SKM-1 treated with dmso at 0.1 percent for 144 hours (cell line): Measurements from ENCODE around the gene WDR91.

Source experiments
- DNase-seq: peaks from one replicate; lab custom pipeline; 2025; ENCODE audit not compliant: unreplicated experiment; lab: John Stamatoyannopoulos, UW

The WDR91 gene

DNA sequence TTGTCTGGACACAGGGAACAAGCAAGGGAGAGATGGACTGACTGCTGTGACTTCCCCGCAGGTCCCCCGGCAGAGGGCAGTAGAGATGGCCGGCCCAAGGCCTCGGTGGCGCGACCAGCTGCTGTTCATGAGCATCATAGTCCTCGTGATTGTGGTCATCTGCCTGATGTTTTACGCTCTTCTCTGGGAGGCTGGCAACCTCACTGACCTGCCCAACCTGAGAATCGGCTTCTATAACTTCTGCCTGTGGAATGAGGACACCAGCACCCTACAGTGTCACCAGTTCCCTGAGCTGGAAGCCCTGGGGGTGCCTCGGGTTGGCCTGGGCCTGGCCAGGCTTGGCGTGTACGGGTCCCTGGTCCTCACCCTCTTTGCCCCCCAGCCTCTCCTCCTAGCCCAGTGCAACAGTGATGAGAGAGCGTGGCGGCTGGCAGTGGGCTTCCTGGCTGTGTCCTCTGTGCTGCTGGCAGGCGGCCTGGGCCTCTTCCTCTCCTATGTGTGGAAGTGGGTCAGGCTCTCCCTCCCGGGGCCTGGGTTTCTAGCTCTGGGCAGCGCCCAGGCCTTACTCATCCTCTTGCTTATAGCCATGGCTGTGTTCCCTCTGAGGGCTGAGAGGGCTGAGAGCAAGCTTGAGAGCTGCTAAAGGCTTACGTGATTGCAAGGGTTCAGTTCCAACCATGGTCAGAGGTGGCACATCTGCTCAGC lies 46.8 kb downstream of the WDR91 start:
- no peak for DNase-seq

DNA sequence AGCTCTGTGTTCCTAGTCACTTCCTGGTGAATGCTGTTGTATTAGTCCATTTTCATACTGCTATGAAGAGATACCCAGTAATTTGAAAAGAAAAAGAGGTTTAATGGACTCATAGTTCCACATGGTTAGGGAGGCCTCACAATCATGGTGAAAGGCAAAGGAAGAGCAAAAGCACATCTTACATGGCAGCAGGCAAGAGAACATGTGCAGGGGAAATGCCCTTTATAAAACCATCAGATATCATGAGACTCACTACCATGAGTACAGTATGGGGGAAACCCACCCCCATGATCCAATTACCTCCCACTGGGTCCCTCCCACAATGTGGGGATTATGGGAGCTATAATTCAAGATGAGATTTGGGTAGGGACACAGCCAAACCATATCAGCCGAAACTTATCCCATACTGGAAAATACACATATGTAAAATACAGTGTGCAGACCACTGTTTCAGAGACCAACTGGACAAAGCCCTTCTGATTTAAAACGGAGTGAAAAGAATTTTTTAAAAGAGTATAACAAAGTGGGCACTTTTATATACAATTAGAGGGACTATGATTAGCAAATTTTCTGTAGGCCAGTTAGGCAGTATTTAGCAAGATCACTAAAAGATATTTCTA lies 48.8 kb downstream of the WDR91 start:
- no peak for DNase-seq

DNA sequence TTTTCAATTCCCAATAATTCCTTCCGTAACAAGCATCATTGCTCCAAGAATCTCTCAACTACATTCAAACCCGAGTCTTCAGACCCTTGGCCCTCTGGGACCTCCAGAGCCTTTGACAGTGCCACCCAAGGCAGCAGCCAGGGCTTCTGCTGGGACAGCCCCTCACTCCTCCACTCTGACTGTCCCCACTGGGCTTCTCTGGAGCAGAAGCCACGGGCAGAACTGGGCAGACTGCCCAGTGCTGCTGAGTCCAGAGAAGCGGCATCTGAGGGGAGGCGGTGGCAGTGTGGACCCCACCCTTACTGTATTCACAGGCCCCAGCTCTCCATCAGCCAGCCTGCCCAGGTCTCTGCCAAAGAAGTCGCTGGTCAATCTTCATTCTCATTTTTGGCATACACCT lies 49.7 kb downstream of the WDR91 start:
- no peak for DNase-seq

DNA sequence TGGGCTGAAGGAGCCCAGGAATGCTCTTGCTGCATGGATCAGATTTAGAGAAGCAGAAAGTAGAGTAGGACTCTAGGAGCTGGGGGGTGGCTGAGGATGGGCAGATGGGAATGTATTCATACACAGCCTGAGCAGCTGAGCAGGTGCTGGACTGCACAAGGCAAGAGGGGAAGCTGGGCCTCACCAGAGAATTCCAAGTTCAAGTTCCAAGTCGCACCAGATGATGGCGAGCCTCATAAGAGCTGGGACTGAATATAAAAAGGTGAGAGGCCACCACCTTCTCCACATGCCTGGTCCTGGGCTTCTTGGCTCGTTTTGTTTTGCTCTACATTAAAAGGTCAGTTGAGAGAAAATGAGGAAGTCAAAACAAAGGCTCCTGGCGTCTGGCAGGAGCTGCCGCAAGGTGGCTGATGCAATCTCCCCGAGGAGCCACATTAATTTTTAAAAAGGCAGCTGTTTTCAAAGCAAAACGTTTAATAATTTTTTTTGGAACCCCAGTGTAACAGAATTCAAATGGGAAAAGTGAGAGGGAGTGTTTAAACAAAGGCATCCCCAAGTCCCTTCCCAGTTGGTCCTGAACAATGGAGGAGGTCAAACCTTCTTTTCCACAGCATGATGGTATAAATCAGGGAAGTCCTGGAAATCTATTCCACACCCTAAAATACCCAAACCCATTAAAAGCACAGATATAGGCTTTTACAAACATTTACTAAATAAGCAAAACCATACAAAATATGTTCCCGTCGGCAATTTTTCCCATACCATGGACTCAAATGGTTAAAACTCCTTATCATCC lies 50.3 kb downstream of the WDR91 start:
- DNase-seq = peak; percentile 85

DNA sequence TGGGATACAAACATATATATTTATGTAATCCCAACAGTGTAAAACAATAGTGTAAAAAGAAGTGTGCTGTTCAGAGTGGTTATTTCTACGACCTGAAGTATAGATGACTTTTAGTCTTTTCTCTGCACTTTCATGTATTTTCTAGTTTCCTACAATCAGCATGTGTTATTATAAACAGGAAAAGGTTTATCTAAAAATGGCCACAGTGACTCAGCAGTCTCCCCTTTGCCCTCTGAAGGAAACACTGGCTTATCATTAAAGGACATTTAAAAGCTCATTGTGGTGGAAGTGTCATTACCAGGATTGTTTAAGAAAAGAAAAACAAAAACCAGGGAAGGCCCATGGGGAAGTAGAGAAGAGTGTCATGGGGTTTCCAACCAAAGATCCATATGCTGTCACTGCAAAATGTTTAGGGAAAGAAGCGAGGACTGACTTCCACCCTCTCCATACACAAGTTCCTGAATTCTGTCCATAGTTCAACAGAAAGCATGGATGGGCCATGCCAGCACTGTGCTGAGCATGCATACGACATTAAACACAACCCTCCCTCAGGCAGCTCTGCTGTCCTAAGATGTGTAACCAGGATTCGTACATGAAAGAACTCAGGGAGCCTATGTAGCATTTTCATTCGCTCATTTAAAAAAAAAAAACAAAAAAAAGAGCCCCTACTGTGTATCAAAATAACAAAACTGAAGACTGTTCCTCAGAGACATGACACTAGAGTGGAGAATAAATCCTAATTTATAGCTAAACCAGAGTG lies 51.0 kb downstream of the WDR91 start:
- DNase-seq = no peak

DNA sequence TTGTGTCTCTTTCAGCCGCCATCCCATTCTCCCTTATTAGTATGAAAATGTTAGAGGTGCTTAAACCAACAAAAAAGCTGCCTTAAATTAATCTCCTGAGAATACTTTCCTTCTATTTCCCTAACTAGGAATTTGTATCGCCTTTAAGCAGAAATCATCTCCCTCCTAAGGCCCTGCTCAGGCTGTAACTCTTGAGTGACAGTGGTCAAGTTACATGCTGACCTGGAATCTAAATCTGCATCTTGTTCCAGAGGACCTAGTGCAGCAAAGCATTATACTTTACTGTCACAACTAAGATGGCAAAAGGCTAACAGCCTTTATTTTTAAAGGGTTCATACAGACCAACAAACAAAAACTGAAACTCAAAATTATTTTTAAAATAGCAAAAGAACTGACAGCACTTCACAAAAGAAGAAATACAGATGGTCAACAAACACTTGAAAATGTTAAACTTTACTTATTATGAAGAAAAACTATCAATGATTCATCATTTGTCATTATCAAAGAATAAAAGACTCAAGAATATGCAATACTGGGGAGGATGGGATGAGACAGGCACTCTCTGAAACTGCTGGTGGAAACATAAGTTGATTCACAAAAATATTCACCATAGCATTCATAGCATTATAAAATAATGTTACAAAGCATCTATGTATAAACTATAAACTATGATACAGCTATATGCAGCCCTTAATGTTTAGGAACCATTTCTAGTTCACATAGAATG lies 51.8 kb downstream of the WDR91 start:
- DNase-seq = no peak

DNA sequence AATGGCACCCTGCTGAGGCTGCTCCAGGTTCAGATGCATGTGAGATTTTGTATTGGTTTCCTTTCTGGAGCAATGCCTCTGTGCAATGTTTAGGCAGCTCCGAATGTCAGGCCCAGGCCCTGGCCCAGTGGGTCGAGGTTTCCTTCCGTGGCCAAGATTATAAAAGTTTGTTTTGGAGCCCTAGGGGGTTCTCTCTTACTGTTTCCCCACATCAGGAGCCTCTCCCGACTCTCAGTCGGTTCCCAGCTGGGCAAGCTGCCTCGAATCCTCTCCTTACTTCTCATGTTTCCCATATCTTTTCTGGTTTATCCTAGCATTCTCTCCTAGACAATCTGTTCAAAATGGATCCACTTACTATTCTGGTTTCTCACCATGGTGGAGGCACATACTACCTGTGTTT lies 52.5 kb downstream of the WDR91 start:
- no peak for DNase-seq

DNA sequence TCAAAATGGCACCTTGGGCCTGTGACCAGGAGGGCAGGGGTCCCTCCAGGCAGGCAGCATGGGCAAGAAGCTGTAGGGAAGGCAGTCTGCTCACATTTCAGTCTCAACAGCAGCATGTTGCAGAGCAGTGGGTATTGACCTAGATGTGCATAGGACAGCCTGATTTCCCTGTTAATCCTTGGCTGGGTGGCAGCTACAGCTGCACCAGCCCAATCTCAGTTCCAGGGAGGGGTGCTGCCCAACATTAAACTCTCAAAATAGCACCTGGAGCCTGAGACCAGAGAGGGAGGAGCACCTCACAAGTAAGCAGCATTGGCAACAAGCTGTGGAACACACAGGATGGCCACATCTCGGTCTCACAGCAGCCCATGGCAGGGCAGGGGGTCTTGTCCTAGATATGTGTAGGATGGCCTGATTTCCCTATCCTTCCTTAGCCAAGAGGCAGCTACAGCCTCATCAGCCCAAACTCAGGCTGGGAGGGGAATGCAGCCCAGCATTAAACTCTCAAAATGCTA lies 53.1 kb downstream of the WDR91 start:
- no peak for DNase-seq

DNA sequence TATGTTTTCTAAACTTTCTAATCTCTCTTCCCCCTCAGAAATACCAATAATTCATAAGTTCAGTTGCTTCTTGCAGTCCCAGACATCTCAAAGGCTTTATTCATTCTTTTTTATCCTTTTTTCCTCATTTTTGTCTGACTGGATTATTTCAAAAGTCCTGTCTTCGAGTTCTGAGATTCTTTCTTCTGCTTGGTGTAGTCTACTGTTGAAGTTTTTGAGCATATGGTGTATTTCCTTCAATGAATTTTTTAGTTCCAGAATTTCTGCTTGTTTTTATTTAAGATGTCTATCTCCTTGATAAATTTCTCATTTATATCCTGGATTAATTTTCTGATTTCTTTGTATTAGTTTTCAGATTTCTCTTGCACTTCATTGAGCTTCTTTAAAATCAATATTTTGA lies 55.0 kb downstream of the WDR91 start:
- DNase-seq = no peak

DNA sequence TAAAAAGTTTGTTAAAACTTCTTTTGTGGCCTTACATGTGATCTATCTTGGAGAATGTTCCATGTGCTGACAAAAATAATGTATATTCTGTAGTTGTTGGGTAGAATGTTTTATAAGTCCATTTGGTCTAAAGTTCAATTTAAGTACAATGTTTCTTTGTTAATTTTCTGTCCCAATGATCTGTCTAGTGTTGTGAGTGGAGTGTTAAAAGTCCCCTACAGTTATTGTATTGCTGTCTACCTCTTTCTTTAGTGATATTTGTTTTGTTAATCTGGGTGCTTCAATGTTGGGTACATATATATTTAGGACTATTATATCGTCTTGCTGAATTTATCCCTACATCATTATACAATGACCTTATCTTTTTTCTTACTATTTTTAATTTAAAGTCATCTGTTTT lies 56.6 kb downstream of the WDR91 start:
- no peak for DNase-seq

DNA sequence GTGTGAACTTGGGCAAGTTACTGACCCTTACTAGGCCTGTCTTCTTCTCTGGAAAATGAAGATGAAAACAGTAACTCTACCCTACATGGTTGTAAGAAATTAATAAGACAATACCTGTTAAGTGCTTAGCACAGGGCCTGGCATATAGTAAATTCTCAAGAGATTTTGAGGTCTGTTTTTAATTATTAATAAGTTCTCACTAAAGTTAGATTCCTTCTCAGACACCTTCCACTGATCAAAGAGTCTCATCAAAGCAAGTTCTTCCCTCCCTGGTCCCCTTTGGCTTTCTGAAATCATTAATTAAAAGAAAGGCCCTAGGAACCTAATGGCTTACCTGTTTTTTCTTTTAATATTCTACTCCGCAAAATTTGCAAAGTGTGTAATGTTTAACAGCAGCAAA lies 58.9 kb downstream of the WDR91 start:
- no peak for DNase-seq

DNA sequence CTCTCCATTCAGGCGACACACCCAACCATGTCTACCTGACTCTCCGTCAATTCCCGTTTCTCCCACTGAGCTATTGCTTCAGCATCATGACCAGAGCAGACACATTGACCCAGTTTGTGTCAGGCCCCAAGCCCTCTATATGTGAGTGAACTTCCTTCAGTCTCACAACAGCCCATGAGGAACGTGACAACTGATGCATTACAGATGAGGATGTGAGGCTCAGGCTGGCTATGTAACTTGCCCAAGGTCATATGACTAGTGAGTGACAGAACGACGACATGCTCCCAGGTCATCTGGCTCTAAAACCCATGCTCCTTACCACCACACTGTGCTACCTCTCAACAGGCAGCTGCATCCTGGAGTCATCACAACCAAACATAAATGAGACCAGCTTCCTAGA lies 59.8 kb downstream of the WDR91 start:
- no peak for DNase-seq

DNA sequence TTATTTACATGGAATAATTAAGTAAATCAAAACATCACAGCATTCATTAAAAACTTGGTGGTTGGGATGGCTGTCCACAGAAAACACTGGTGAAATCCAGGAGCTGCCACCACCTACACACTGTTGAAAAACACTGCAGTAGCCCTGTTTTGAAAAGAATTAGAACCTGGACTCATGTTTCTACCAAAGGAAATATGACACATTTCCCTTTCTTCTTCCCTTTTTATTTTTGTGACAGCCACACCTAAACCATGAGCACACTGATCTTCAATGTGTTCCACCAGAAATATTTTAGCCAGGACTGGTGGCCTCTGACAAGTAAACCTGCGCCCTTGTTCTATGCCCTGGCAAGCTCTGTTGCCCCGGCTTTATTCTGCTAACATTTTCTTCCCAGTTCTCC lies 60.2 kb downstream of the WDR91 start:
- DNase-seq = no peak

DNA sequence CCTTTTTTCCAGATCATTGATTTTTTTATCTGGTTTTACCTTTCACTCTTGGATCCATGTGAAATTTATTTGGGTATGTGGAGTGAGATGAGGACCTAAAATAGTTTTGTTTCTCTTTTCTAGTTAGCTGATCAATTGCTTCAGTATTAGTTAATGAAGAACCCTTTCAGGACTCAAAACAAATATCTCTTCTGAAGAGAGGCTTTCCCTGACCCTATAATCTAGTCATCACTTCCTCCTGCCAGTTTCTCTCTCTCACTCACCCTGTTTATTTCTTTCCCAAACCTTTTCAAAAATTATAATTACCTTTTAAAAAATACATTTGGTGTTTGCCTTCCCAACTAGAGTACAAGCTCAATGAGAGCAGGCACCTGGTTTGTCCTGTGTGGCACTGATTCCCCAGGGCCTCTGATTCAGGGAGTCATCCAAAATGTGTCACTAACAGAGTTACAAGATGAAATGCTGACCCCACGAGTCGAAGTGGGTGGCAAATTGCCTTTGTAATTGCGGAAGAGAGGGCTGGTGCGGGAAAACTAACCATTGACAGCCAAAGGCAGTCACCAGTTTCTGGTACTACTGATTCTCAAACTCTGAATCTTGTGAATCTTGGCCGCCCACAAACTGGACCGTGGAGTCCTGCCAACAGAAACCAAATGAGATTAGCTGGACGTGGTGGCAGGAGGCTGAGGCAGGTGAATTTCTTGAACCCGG lies 61.1 kb downstream of the WDR91 start:
- DNase-seq = no peak

DNA sequence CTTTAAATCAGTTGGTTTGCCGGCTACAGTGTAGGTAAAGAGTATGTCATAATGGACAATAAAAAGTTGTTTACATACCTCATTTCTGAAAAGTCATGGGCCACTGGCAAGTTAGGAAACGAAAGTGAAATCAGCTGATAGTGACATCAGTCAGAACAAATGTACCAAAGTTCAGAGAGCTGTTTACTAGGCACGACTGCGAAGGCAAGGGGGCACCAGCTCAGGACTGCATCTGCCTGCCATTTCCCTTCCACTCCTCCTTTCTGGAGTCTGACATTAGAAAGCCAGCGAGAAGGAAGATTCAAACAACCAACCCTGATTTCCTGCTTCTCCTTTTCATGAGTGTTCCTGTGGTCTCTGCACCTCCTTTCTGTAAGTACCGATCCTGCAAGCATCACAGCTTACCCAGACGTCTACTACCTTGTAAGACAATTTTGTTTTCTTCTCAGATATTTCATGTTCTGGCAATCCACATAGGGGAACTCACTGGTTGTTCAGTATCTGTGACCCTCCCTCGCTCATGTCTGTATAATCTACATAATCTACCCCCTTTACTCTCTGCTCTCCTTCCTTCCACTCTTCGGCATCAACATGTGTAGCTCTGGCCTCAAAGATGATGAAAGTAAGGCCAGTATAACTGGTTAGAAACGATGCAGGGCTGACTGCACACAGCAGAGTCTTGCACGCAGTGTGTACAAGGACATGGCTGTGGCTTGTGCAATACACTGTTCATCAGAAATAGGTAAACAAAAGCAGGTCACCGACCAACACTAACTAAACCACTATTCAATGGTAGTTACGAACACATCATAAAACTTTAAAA lies 63.2 kb downstream of the WDR91 start, which contains the start of gene TMEM140:
Gene TMEM140 (plus strand): TSS at position 174 of the 823 bp plus-strand sequence. CDS start 16,370 bp downstream, outside the sequence.
- DNase-seq = no peak

DNA sequence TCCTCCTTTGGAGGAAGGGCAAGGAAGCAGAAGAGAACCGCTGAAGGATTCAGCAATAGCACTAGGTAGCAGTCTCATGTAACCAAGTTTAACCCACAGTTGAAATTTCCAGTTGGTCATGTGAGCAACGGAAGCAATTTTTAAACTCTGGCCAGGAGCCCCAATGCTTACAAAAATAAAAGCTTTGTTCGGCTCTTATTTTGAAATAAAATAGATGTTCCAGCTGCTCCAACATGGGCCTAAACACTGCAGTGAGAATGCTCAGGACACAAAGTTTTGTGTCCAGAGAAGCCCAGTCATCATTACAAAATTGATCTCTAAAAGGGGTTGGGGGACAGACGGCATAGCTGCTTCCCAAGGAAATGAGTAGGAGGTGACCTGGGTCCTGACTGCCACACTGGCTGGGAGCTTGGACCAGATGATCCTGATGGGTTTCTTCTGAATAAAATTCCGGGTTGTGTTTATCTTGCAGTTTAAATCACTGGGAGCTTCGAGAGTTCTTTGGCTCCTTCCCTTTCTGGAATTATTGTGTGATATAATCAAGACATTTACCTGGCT lies 63.9 kb downstream of the WDR91 start:
- DNase-seq = no peak

DNA sequence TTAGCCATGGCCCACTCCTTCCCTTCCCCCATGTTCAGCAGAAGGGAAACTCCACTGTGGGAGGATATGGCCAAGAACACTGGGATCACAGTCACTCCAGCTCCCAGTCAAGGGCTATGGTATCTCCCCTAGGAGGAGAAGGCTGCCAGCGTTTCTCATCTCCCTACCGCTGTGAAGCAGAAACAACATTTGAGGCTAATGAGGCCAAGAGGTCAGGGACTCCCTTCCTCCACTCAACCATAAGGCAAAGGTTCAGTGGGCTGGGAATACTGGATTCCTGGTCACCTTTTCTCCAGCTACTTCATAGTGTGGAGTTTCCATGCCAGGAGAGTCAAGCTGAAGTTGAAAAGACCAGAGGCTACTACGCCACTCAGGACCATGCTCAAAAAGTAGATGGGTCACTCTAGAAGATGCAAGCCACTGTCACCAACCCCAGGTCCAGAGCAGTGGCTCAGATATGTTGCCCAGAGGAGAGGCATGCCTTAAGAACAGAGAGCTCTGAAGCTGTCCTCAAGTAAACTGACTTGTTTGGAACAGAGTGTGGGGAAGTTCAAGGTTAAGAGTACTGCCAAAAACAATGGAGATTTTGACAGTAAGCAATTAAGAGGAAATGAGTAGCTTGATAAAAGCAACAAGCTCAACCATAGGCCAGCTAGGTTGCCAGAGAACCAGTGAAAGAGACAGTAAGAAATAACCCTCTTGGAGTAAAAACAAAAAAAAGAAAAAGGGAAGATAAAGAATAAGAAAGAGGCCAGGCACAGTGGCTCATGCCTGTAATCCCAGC lies 67.2 kb downstream of the WDR91 start:
- no peak for DNase-seq
